SU-DHL-6 (cell line): ENCODE data around the gene JADE2.

Source experiments
- CTCF ChIP-seq: fragments of 200-600 bp; sonication (generic); IDR thresholded peaks from one replicate; pipeline ENCODE4 v1.5.1; 2017; ENCODE audit warnings: antibody characterized with exemption, mild to moderate bottlenecking, low read length, moderate library complexity; ENCODE audit not compliant: insufficient read depth, poor library complexity, severe bottlenecking
- EZH2phosphoT487 ChIP-seq: fragments of 200-600 bp; sonication (generic), shearing (Covaris generic); conservative IDR thresholded peaks from 2 replicates; pipeline ENCODE4 v1.6.1; 2018; ENCODE audit warnings: mild to moderate bottlenecking, antibody characterized with exemption, low read length, moderate library complexity, mixed read lengths

GRCh38 chr5:134507452-134507851 lies 18.0 kb upstream of the JADE2 start:
- TF ChIP-seq CTCF = no peak
- no peak for TF ChIP-seq EZH2phosphoT487
